Esophagus (tissue), 2 donors: ENCODE data around the gene GOLT1B. TPM values are rescaled to one million over a fixed set of nuclear protein-coding genes. Genes with fewer than 3 reads are reported as not detected.

ENCODE experiments used
- H3K27ac ChIP-seq, 2 donors: one replicate each; pipeline ENCODE4 v1.5.1; 2013; ENCODE audit warnings: low read depth in 2 of 2, mild to moderate bottlenecking in 2 of 2, inconsistent platforms in 1 of 2, low read length in 1 of 2, moderate library complexity in 1 of 2
- H3K27me3 ChIP-seq, 2 donors: one replicate each; pipeline ENCODE4 v1.6.1; 2013; ENCODE audit warnings: low read length in 2 of 2, control low read depth in 1 of 2, mild to moderate bottlenecking in 1 of 2; ENCODE audit not compliant: insufficient read depth in 2 of 2, control insufficient read depth in 1 of 2
- H3K36me3 ChIP-seq, 2 donors: one replicate each; pipeline ENCODE4 v1.6.1; 2013; ENCODE audit warnings: low read length in 1 of 2; ENCODE audit not compliant: control insufficient read depth in 2 of 2, insufficient read depth in 2 of 2
- H3K4me1 ChIP-seq, 2 donors: one replicate each; pipeline ENCODE4 v1.6.1; 2013; ENCODE audit warnings: low read length in 1 of 2; ENCODE audit not compliant: control insufficient read depth in 2 of 2, insufficient read depth in 2 of 2
- H3K4me3 ChIP-seq, 2 donors: one replicate each; pipeline ENCODE4 v1.5.1; 2013; ENCODE audit warnings: low read length in 2 of 2, mild to moderate bottlenecking in 2 of 2, low read depth in 1 of 2, moderate library complexity in 1 of 2
- H3K9me3 ChIP-seq, 2 donors: one replicate each; pipeline ENCODE4 v1.6.1; 2013; ENCODE audit warnings: mild to moderate bottlenecking in 2 of 2, low read depth in 1 of 2, low read length in 1 of 2, moderate library complexity in 1 of 2; ENCODE audit not compliant: control insufficient read depth in 2 of 2, insufficient read depth in 1 of 2
- whole genome bisulfite sequencing, 2 donors: extraction: QIAGEN DNeasy Blood & Tissue Kit; methylation state at CpG; one replicate each; pipeline ENCODE4 v1.1.7; 2013; 5-methylcytosine and 5-hydroxymethylcytosine counted together
- polyA plus RNA-seq, 2 donors: library from polyadenylated mRNA; stranded (reverse); fragments of 200-250 nt; gene quantifications; one replicate each; pipeline ENCODE4 v1.2.3, GENCODE V29; 2013
- donor health status: healthy with polysubstance abuse.
- donor health status: Bipolar disorder and iron deficiency.

The GOLT1B gene
- polyA plus RNA-seq, 2 donors = 11.3 to 12.1 TPM

DNA sequence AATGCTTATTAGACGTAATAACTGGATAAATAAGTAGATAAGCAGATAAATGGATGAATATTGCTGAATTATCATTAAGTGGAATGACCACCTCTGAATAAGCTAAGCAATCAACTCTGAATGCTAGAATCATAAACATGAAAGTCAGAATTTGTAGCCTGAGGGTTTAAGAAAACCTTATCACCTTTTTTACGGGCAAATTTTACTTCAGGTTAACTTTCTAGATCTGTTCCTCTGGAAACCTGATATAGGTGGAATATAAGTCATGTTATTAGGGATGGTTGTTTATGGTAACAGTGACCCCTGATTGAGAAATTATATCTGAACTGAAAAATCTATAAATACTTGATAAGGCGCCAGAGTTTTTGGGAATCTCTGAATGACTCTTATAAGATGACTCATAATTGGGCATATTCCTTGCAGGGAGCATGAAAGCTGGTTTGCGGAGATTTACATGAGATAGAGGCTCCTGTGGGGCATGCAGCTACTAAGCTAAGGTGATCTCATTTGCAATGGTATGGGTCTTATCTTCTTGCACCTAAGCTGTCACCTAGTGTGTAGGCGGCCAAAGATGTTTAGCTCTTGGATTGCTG is 36.6 kb downstream of the GOLT1B start:
- Histone ChIP-seq H3K27me3 (no peaks in the 10 kb centered on the region), H3K4me1 (no peaks in the 10 kb centered on the region), H3K36me3 (no peaks in the 10 kb centered on the region), H3K9me3 (no peaks in the 10 kb centered on the region), H3K4me3 (no peak overlapping the region), H3K27ac (no peak overlapping the region)
- 83 to 86% methylated on average over 5 of the region's 5 CpGs for WGBS, 2 donors

DNA sequence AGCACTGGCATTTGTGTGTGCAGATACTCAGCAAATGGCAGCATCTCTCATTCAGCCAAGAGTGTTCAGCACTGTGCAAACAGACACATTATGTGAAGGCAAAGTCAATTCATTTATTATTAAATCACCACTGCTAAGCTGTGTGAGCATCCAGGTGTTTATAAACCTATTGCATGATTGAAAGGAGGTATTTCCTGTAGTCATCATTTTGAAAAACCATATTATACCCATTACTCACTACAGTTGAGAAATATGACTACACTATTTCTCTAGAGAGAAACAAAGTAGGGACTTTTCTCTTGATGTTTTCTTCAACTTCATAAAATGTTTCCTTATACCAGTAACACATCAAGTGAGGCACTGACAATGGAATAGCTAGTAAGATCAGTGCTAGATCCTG is 38.2 kb downstream of the GOLT1B start:
- Histone ChIP-seq H3K4me3 (no peak overlapping the region), H3K27ac (no peak overlapping the region), H3K4me1 (no peaks in the 10 kb centered on the region), H3K9me3 (no peaks in the 10 kb centered on the region), H3K27me3 (no peaks in the 10 kb centered on the region), H3K36me3 (no peaks in the 10 kb centered on the region)

DNA sequence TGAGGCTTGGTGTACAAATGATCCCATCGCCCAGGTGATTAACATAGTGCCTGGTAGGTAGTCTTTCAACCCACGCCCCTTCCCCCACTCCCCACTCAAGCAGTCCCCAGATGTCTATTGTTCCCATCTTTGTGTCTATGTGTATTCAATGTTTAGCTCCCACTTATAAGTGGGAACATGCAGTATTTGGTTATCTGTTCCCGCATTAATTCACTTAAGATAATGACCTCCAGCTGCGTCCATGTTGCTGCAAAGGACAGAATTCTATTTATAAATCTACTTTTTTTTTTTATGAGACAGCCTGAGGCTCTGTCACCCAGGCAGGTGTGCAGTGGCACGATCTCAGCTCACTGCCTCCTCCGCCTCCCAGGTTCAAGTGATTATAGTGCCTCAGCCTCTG is 40.2 kb downstream of the GOLT1B start:
- Histone ChIP-seq H3K9me3 (no peaks in the 10 kb centered on the region), H3K27ac (no peak overlapping the region), H3K4me1 (no peaks in the 10 kb centered on the region), H3K36me3 (no peaks in the 10 kb centered on the region), H3K4me3 (no peak overlapping the region), H3K27me3 (no peaks in the 10 kb centered on the region)
- 86 to 87% methylated on average over 6 of the region's 6 CpGs for WGBS, 2 donors

DNA sequence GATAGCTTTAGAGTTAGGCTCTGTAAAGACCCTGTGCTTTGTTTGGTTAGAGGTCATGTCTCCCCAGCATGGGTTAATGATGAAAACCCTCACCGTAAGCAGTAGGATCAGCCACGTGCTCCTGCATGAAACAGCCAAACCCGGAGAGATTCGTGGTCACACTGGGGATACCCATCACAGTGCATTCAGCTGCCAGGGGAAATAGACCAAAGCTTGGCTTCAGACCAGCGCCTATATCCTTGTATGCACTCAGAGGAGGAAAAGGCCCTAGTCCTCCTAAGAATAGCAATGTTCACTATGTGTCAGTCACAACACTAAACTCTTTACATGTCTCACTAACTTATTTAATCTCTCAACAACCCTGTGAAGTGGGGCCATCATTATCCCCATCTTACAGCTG is 40.8 kb downstream of the GOLT1B start:
- WGBS, 2 donors = 59 to 63% methylated on average over 5 of the region's 5 CpGs
- Histone ChIP-seq H3K4me1 (no peaks in the 10 kb centered on the region), H3K27me3 (no peaks in the 10 kb centered on the region), H3K9me3 (no peaks in the 10 kb centered on the region), H3K36me3 (no peaks in the 10 kb centered on the region), H3K27ac (no peak overlapping the region), H3K4me3 (no peak overlapping the region)

DNA sequence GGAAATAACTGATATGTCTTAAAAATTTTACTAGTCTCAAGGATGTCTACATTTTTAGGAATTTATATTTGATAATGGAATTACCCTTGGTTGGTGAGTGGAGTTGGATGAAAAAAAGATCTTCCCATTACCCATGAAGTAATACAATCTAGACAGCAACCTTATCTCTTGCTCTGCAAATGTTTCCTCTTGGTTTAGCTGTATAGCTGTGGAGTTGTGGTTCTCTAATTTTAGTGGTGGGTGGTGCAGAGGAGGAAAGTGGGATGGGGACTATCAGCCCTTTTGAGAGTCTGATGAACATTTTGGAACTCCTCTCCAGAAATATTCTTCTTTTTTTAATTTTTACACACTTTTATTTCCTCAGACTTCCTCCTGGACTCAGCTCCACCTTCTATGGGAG is 41.6 kb downstream of the GOLT1B start:
- no peak overlapping the region for H3K27ac ChIP-seq
- H3K4me1 ChIP-seq = no peaks in the 10 kb centered on the region
- no peak overlapping the region for H3K4me3 ChIP-seq
- H3K27me3 ChIP-seq = no peaks in the 10 kb centered on the region
- no peaks in the 10 kb centered on the region for H3K36me3 ChIP-seq
- no peaks in the 10 kb centered on the region for H3K9me3 ChIP-seq

DNA sequence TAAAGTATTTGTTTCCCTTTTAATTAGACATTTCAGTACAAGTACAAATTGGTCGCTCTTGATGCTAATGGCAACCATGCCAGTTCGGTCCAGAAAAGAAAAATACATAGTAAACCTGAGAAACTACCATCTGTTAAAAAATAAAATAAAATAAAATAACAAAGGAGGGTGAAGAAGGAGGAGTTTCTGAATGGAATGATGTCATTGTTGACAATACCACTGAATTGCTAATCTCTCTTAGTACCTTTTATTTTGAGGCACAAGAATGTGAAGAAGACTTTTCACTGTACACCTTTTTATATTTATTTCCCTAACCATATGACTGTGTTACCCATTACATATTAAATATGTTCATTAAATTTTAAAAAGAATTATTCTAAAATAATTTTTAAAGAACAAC is 44.0 kb downstream of the GOLT1B start:
- H3K4me3 ChIP-seq = no peak overlapping the region
- WGBS, 2 donors = 79% methylated on average over 2 of the region's 2 CpGs

DNA sequence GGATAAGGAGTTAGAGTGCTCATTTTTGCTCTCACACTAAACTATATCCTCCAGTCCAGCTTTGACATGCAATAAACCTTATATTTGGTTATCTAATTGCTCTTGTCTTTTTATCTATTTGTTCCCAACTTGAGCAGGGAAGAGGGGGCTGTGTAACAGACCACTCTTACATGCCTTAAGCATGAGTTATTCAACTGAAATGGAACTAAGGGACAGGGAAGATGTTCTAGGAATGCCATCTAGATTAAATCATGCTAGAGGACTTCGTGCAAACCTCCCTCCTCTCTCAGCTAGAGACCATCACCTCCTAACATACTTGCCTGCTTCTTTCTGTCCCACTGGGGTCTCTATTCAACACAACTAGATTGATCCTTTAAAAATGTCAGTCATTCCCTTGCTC is 45.1 kb downstream of the GOLT1B start:
- 0 to 5% methylated on average over 1 of the region's 1 CpG for WGBS, 2 donors
- no peak overlapping the region for H3K4me3 ChIP-seq
- H3K36me3 ChIP-seq = no peaks in the 10 kb centered on the region
- no peaks in the 10 kb centered on the region for H3K27me3 ChIP-seq
- no peaks in the 10 kb centered on the region for H3K4me1 ChIP-seq
- H3K27ac ChIP-seq = no peak overlapping the region
- no peaks in the 10 kb centered on the region for H3K9me3 ChIP-seq

More for the DNA sequence above, 44.0 kb downstream of the GOLT1B start:
- no peaks in the 10 kb centered on the region for H3K27me3 ChIP-seq
- no peaks in the 10 kb centered on the region for H3K9me3 ChIP-seq
- no peaks in the 10 kb centered on the region for H3K36me3 ChIP-seq
- no peak overlapping the region for H3K27ac ChIP-seq
- no peaks in the 10 kb centered on the region for H3K4me1 ChIP-seq

DNA sequence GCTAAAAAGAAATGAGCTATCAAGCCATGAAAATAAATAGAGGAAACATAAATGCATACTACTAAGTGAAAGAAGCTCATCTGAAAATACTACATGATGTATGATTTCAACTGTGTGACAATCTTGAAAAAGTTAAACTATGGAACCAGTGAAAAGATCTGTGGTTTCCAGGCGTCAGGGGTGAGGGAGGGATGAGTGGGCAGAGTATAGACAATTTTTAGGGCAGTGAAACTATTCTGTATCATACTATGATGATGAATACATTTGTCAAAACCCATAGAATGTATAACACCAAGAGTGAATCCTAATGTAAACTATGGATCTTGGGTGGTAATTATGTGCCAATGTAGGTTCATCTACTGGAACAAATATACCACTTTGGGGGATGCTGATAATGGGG is 45.8 kb downstream of the GOLT1B start:
- no peaks in the 10 kb centered on the region for H3K36me3 ChIP-seq
- H3K4me3 ChIP-seq = no peak overlapping the region
- H3K27me3 ChIP-seq = no peaks in the 10 kb centered on the region
- WGBS, 2 donors = 66 to 71% methylated on average over 1 of the region's 1 CpG
- H3K4me1 ChIP-seq = no peaks in the 10 kb centered on the region
- no peaks in the 10 kb centered on the region for H3K9me3 ChIP-seq
- no peak overlapping the region for H3K27ac ChIP-seq

DNA sequence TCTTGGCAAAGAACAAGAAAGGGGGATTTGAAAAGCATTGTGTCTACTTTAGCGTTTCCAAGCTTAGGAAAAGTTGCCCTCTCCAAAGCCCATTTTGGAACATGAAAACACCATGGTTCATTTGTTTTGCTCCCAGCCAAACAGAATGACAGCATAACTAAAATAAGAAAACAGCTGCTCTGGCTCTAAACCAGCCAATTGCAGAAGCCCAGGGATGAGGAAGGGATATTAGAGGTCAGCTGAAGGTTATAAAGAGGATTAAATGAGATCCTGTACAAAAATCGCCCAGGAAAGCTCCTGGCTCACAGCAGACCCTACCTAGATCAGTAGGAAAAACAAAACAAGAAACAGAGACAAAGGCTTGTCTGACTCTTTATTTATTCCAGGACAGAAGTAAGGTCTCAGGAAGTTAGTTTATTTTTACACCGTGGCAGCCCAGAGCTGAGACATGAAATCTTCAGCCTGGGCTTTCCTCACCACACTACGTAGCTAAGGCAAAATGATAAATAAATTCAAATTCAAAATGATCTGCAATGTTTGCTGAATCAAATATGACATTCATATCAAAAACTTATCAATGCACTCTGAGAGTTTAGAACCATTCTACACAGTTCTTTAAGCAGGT is 50.4 kb downstream of the GOLT1B start:
- H3K27me3 ChIP-seq = no peaks in the 10 kb centered on the region
- no peaks in the 10 kb centered on the region for H3K4me1 ChIP-seq
- 29 to 35% methylated on average over 4 of the region's 4 CpGs for WGBS, 2 donors
- no peak overlapping the region for H3K27ac ChIP-seq
- no peaks in the 10 kb centered on the region for H3K36me3 ChIP-seq
- H3K9me3 ChIP-seq = peaks cover 0 to 2% of the 10 kb centered on the region in 2 donors
- no peak overlapping the region for H3K4me3 ChIP-seq

DNA sequence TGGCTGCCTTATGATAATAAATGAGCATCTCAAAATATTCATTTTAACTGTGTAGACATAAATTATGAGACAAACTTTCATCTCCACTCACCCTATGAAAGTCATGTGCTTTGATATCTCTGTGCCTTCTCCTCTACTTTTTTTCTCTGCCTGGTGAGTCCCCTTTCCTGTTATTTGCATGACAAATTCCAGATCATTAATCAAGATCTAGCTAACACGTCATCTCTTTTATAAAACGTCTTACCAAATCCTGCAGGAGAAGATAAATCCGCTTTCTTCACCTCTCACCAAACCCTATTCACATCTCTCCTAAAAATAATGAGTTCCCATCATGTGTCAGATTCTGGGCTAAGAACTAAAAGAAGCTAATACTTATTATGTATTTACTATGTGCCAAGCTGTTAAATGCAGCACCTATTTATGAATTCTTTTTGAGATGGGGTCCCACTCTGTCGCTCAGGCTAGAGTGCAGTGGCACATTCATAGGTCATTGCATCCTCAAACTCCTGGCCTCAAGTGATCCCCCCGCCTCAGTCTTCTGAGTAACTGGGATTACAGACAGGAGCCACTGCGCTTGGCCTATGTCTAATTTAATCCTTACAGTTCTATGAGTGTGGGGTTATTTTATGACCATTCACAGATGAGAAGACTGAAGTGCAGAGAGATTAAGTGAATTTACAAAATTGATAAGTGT is 51.2 kb downstream of the GOLT1B start:
- no peak overlapping the region for H3K27ac ChIP-seq
- H3K9me3 ChIP-seq = peaks cover 0 to 2% of the 10 kb centered on the region in 2 donors
- 66 to 67% methylated on average over 6 of the region's 6 CpGs for WGBS, 2 donors

More for the DNA sequence above, 51.2 kb downstream of the GOLT1B start:
- Histone ChIP-seq H3K4me1 (no peaks in the 10 kb centered on the region), H3K27me3 (no peaks in the 10 kb centered on the region), H3K36me3 (no peaks in the 10 kb centered on the region), H3K4me3 (no peak overlapping the region)
